HFFc6 (cell line): Measurements from ENCODE around the gene BRWD1. TPM values are rescaled to one million over a fixed set of nuclear protein-coding genes. Genes with fewer than 3 reads are reported as not detected.

Experiments
- DNase-seq: peaks from one replicate; pipeline ENCODE4 v3.0.0-alpha.2; 2018
- H3K27ac Mint-ChIP-seq: 2 replicates; pipeline ENCODE4 v1.8.0; 2020; ENCODE audit warnings: mild to moderate bottlenecking, mixed read lengths
- H3K27me3 Mint-ChIP-seq: 2 replicates; pipeline ENCODE4 v1.8.0; 2021; ENCODE audit warnings: mild to moderate bottlenecking, moderate library complexity, mixed read lengths; ENCODE audit not compliant: insufficient read depth
- H3K36me3 Mint-ChIP-seq: 2 replicates; pipeline ENCODE4 v1.8.0; 2021; ENCODE audit warnings: low read depth, mixed read lengths
- H3K4me1 Mint-ChIP-seq: 2 replicates; pipeline ENCODE4 v1.8.0; 2020; ENCODE audit warnings: low read depth, mixed read lengths
- H3K4me3 Mint-ChIP-seq: 2 replicates; pipeline ENCODE4 v1.8.0; 2020; ENCODE audit warnings: mild to moderate bottlenecking, moderate library complexity, mixed read lengths
- H3K9me3 Mint-ChIP-seq: 2 replicates; pipeline ENCODE4 v1.8.0; 2020; ENCODE audit warnings: mild to moderate bottlenecking, mixed read lengths
- total RNA-seq, 6 experiments: library from RNA; stranded (reverse); fragmentation: NEBNext Ultra II Directional; extraction: Animal tissue kit (Norgen Biotek cat#: 25700); gene quantifications; 2 replicates in 1 of 6; 3 replicates in 5 of 6; pipeline ENCODE4 v1.2.3, GENCODE V29; 2021
- TF ChIP-seq, protein P1 (sequence below): fragments of 200-600 bp; sonication (generic); IDR thresholded peaks from 2 replicates; pipeline ENCODE4 v1.5.0; 2021; ENCODE audit warnings: antibody characterized with exemption, mild to moderate bottlenecking

BRWD1 gene
- total RNA-seq, 6 experiments from 2014 or later: 15.0 to 17.7 (median 15.9) TPM

DNA sequence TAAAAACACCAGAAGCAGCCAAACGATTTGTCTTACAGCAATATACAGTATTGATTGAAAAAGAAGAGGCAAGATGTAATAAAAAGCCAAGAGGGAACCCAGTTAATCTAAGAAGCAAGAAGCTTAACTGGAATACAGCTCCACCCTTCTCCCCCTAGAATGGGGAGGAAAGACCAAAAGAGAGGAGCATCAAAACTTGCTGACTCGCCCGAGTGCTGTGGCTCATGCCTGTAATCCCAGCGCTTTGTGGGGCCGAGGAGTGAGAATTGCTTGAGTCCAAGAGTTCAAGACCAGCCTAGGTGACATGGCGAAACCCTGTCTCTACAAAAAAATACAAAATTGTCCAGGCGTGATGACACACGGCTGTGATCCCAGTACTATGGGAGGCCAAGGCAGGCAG, 32.2 kb downstream of the BRWD1 start:
- TF ChIP-seq, protein P1, sequence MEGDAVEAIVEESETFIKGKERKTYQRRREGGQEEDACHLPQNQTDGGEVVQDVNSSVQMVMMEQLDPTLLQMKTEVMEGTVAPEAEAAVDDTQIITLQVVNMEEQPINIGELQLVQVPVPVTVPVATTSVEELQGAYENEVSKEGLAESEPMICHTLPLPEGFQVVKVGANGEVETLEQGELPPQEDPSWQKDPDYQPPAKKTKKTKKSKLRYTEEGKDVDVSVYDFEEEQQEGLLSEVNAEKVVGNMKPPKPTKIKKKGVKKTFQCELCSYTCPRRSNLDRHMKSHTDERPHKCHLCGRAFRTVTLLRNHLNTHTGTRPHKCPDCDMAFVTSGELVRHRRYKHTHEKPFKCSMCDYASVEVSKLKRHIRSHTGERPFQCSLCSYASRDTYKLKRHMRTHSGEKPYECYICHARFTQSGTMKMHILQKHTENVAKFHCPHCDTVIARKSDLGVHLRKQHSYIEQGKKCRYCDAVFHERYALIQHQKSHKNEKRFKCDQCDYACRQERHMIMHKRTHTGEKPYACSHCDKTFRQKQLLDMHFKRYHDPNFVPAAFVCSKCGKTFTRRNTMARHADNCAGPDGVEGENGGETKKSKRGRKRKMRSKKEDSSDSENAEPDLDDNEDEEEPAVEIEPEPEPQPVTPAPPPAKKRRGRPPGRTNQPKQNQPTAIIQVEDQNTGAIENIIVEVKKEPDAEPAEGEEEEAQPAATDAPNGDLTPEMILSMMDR: no peak
- Mint-ChIP-seq H3K27ac (0 out of 2 replicates have a peak overlapping the region, but pooled peaks have one; percentile 0), H3K36me3 (peaks cover 10% of the 10 kb centered on the region; the same call in 1 of the 2 replicates), H3K4me1 (peaks cover 7% of the 10 kb centered on the region; the same call in 1 of the 2 replicates), H3K9me3 (no peaks in the 10 kb centered on the region), H3K4me3 (no peak overlapping the region), H3K27me3 (no peaks in the 10 kb centered on the region)
- no peak for DNase-seq

DNA sequence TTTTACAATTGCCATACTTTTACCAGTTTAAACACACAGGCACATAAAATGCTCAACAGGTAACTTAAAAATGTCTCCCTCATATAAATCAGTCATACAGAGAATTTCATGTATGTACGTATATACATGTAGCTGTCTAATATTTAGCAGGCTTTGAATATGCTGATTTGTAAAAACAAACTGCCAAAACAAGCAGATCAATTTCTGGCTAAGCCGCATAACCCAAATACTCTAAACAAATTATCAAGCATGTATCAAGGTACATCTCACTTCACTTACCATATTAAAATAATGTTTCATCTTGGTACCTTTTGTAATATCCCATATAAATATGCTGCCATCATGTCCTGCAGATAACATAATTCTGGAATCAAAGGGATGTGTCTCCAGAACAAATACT, 43.8 kb downstream of the BRWD1 start:
- Mint-ChIP-seq H3K27me3 (peaks cover 1% of the 10 kb centered on the region; the same call in 1 of the 2 replicates), H3K9me3 (no peaks in the 10 kb centered on the region), H3K4me3 (no peak overlapping the region), H3K27ac (no peak overlapping the region), H3K4me1 (no peaks in the 10 kb centered on the region), H3K36me3 (peaks cover 13% of the 10 kb centered on the region; the same call in 1 of the 2 replicates)
- TF ChIP-seq, protein P1: no peak
- DNase-seq: no peak

DNA sequence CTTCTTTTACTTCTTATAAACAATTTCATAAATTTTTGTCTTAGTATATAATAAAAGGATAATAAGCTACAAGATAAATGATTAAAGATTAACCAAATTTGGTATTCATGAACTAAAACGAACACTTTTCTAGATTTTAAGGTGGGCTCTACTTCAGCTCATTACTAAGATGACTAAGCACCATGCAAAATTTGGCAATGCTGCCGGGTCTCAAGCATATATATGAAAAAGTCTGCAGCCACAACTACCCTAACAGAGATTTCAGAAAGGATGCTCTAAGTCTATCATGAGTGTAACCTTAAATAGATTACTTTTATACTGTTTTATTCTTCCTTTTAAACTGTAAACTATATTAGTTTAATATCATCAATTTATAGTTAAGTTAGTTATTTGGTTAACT, 47.8 kb downstream of the BRWD1 start:
- Mint-ChIP-seq H3K36me3 (peaks cover 9% of the 10 kb centered on the region), H3K9me3 (no peaks in the 10 kb centered on the region), H3K27ac (no peak overlapping the region), H3K4me1 (peaks cover 10% of the 10 kb centered on the region), H3K27me3 (no peaks in the 10 kb centered on the region), H3K4me3 (no peak overlapping the region)
- DNase-seq: no peak
- TF ChIP-seq, protein P1: no peak

DNA sequence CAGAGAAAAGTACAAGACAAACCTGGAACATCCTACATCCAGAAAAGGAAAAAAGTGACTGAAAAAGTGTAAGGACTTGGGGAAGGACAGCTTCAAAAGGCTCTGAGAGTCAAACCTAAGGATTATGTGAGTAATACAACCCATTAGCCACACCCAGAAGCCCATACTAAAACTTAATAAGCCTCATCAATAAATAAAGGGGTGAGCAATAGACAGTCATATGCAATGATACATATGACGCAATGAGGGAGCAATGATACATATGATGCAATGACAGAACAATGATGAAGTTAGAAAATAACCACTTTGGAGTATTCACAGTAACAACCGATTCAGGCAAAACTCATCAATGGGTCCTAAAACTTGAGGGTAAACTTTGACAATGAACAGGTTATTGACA, 50.1 kb downstream of the BRWD1 start:
- no peaks in the 10 kb centered on the region for H3K9me3 Mint-ChIP-seq
- TF ChIP-seq, protein P1: no peak
- no peak overlapping the region for H3K27ac Mint-ChIP-seq
- no peak overlapping the region for H3K4me3 Mint-ChIP-seq
- H3K36me3 Mint-ChIP-seq: peaks cover 9% of the 10 kb centered on the region
- H3K4me1 Mint-ChIP-seq: peaks cover 10% of the 10 kb centered on the region
- H3K27me3 Mint-ChIP-seq: no peaks in the 10 kb centered on the region
- DNase-seq: no peak

DNA sequence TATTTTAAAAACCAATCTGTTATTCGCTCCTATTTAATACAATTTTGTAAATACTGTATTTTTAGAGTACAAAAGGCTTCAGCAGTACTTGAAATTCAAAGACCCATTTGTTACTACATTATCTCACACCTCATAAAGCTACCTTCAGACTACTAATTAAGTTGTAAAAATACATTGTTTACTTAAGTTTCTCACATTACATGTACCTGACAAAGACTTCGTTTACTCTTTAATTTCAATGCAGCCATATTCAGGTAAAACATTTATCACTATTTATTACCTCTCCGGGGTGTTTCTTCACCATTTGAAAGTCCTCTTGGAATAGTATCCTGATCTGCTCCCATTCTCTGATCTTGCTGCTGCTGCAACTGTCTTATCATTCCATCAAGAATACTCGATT, 55.2 kb downstream of the BRWD1 start:
- H3K36me3 Mint-ChIP-seq: peaks cover 6% of the 10 kb centered on the region
- no peak for DNase-seq
- no peak overlapping the region for H3K27ac Mint-ChIP-seq

More for the DNA sequence above, 55.2 kb downstream of the BRWD1 start:
- Mint-ChIP-seq H3K9me3 (no peaks in the 10 kb centered on the region), H3K27me3 (no peaks in the 10 kb centered on the region), H3K4me1 (peaks cover 3% of the 10 kb centered on the region), H3K4me3 (no peak overlapping the region)
- TF ChIP-seq, protein P1: no peak
